Left lung (tissue), 10 donors: ENCODE data around the gene WDR37. TPM values are rescaled to one million over a fixed set of nuclear protein-coding genes. Genes with fewer than 3 reads are reported as not detected.

ENCODE experiments used
- ATAC-seq: fragments of 200-7000 bp; cut with Tn5 transposase; one replicate; pipeline ENCODE4 v1.9.1; 2020; ENCODE audit warnings: moderate library complexity
- DNase-seq, 4 donors: peaks; one replicate each; pipeline ENCODE4 v3.0.0-alpha.2; 2013 to 2020
- H3K27ac ChIP-seq, 2 donors: fragments of 200-600 bp; sonication (generic) in 1 of 2; one replicate each; pipeline versions ENCODE4 v1.5.0 to v1.8.0; 2020 to 2021
- H3K27me3 ChIP-seq, 2 donors: fragments of 200-600 bp; sonication (generic) in 1 of 2; one replicate each; pipeline versions ENCODE4 v1.5.0 to v1.8.0; 2020 to 2021
- H3K36me3 ChIP-seq, 2 donors: fragments of 200-600 bp; sonication (generic) in 1 of 2; one replicate each; pipeline versions ENCODE4 v1.5.0 to v1.8.0; 2020 to 2021
- H3K4me1 ChIP-seq, 2 donors: fragments of 200-600 bp; one replicate each; pipeline ENCODE4 v1.8.0; 2021
- H3K4me3 ChIP-seq, 2 donors: fragments of 200-600 bp; sonication (generic) in 1 of 2; one replicate each; pipeline versions ENCODE4 v1.5.0 to v1.8.0; 2020 to 2021; ENCODE audit warnings: mild to moderate bottlenecking in 1 of 2
- H3K9me3 ChIP-seq, 2 donors: fragments of 200-600 bp; sonication (generic) in 1 of 2; one replicate each; pipeline versions ENCODE4 v1.5.0 to v1.8.0; 2020 to 2021
- CTCF ChIP-seq, 2 donors: fragments of 200-600 bp; sonication (generic) in 1 of 2; IDR thresholded peaks; one replicate each; pipeline versions ENCODE4 v1.5.0 to v1.8.0; 2021; ENCODE audit warnings: antibody characterized with exemption in 2 of 2
- intact Hi-C, 2 donors: fragments of 100-400 bp; cut with DNase I; formaldehyde crosslinking; loops; one replicate each; pipeline versions ENCODE4 v1.11.2 to v1.14.2; 2022
- polyA plus RNA-seq, 6 donors: library from polyadenylated mRNA; unstranded; fragments of 120-200 nt; gene quantifications; one replicate each; pipeline ENCODE4 v1.2.1, GENCODE V29; 2013; ENCODE audit not compliant: insufficient read length in 6 of 6
- total RNA-seq, 2 donors: library from RNA; stranded (reverse); fragmentation: NEBNext Ultra II Directional; extraction: Animal tissue kit (Norgen Biotek cat#: 25700); gene quantifications; one replicate each; pipeline ENCODE4 v1.2.1, GENCODE V29; 2021
- donor health status: DM: no; HTN: yes; CAD: no.
- donor health status: DM: no; HTN: no; CAD: no.

The WDR37 gene
- total and polyA plus RNA-seq, 8 donors = 16.1 to 23.8 (median 18.1) TPM

- no peaks in the 10 kb centered on the region for H3K9me3 ChIP-seq
- H3K4me1 ChIP-seq = peaks cover 0 to 7% of the 10 kb centered on the region in 2 donors
- no peak overlapping the region for H3K27ac ChIP-seq
- intact Hi-C loops = no loop called here
- DNase-seq = no peak
- no peaks in the 10 kb centered on the region for H3K27me3 ChIP-seq
- no peak for TF ChIP-seq CTCF (IDR thresholded peaks at IDR 0.05)
- H3K36me3 ChIP-seq = peaks cover 0 to 99% of the 10 kb centered on the region in 2 donors
- H3K4me3 ChIP-seq = no peak overlapping the region
- no peak for ATAC-seq
These were observed 71.4 kb downstream of the WDR37 start for GRCh38 chr10:1127629-1128028.

- no peak for DNase-seq
- H3K27me3 ChIP-seq = no peaks in the 10 kb centered on the region
- H3K36me3 ChIP-seq = peaks cover 0 to 95% of the 10 kb centered on the region in 2 donors
- intact Hi-C loops = no loop called here
- no peak overlapping the region for H3K27ac ChIP-seq
- TF ChIP-seq CTCF (IDR thresholded peaks at IDR 0.05) = no peak
- ATAC-seq = no peak
- no peaks in the 10 kb centered on the region for H3K9me3 ChIP-seq
- H3K4me3 ChIP-seq = no peak overlapping the region
- H3K4me1 ChIP-seq = peaks cover 0 to 2% of the 10 kb centered on the region in 2 donors
These were observed 71.9 kb downstream of the WDR37 start for GRCh38 chr10:1128115-1128514.

GRCh38 chr10:1128649-1129048 is 72.5 kb downstream of the WDR37 start:
- peaks cover 0 to 91% of the 10 kb centered on the region in 2 donors for H3K36me3 ChIP-seq
- ATAC-seq (no peak), DNase-seq (no peak)
- intact Hi-C loops = no loop called here
- H3K4me3 ChIP-seq = no peak overlapping the region
- no peak overlapping the region for H3K27ac ChIP-seq
- no peaks in the 10 kb centered on the region for H3K9me3 ChIP-seq
- no peaks in the 10 kb centered on the region for H3K27me3 ChIP-seq
- no peak for TF ChIP-seq CTCF (IDR thresholded peaks at IDR 0.05)
- no peaks in the 10 kb centered on the region for H3K4me1 ChIP-seq

GRCh38 chr10:1130226-1130625 is 74.0 kb downstream of the WDR37 start:
- DNase-seq (no peak), ATAC-seq (no peak)
- TF ChIP-seq CTCF (IDR thresholded peaks at IDR 0.05) = no peak
- H3K27ac ChIP-seq = no peak overlapping the region
- H3K4me3 ChIP-seq = no peak overlapping the region
- peaks cover 0 to 75% of the 10 kb centered on the region in 2 donors for H3K36me3 ChIP-seq
- H3K9me3 ChIP-seq = no peaks in the 10 kb centered on the region
- H3K27me3 ChIP-seq = no peaks in the 10 kb centered on the region
- intact Hi-C loops = no loop called here
- H3K4me1 ChIP-seq = no peaks in the 10 kb centered on the region

- Histone ChIP-seq H3K36me3 (peaks cover 0 to 65% of the 10 kb centered on the region in 2 donors), H3K4me3 (no peak overlapping the region), H3K27me3 (no peaks in the 10 kb centered on the region), H3K4me1 (no peaks in the 10 kb centered on the region), H3K9me3 (no peaks in the 10 kb centered on the region), H3K27ac (no peak overlapping the region)
- intact Hi-C loops = no loop called here
- ATAC-seq = no peak
- DNase-seq = no peak
- TF ChIP-seq CTCF (IDR thresholded peaks at IDR 0.05) = no peak
These were observed 75.0 kb downstream of the WDR37 start for GRCh38 chr10:1130995-1131790.
